HG03135 (cell line): ENCODE measurements around the gene GEMIN4.
A peak's percentile ranks its signal among the peaks of the same experiment; 100 is the strongest.
"Not testable (repeated sequence)": the region's sequence is repeated elsewhere in the genome, so short reads cannot be mapped to it uniquely, and the experiment has no call there.

Experiments
- ATAC-seq: cut with Tn5 transposase; IDR thresholded peaks from one replicate; pipeline ENCODE4 v1.9.1; 2021; ENCODE audit warnings: mild to moderate bottlenecking, moderate library complexity; ENCODE audit not compliant: unreplicated experiment

The GEMIN4 gene

GRCh38 chr17:752002-752619 is at the start of gene GEMIN4:
TSS of gene GEMIN4 (minus strand) at chr17:752264. CDS start at chr17:752142, 122 bp downstream.
- peak; percentile 79 for ATAC-seq

GRCh38 chr17:801660-802059 is 49.6 kb upstream of the GEMIN4 start:
- ATAC-seq = no peak

GRCh38 chr17:800446-801242 is 48.6 kb upstream of the GEMIN4 start:
- ATAC-seq = no peak

GRCh38 chr17:799261-799660 is 47.2 kb upstream of the GEMIN4 start:
- no peak for ATAC-seq

GRCh38 chr17:798246-798645 is 46.2 kb upstream of the GEMIN4 start:
- ATAC-seq = no peak

- no peak for ATAC-seq
Observed at GRCh38 chr17:797236-797840, 45.3 kb upstream of the GEMIN4 start.

GRCh38 chr17:796609-797008 is 44.5 kb upstream of the GEMIN4 start:
- ATAC-seq = no peak

- ATAC-seq = no peak
Observed at GRCh38 chr17:795721-796120, 43.7 kb upstream of the GEMIN4 start.

GRCh38 chr17:795276-795675 is 43.2 kb upstream of the GEMIN4 start:
- no peak for ATAC-seq

- no peak for ATAC-seq
Observed at GRCh38 chr17:794876-795275, 42.8 kb upstream of the GEMIN4 start.

GRCh38 chr17:792277-792676 is 40.2 kb upstream of the GEMIN4 start:
- no peak for ATAC-seq

GRCh38 chr17:791829-792228 is 39.8 kb upstream of the GEMIN4 start:
- ATAC-seq = no peak

- ATAC-seq = not testable (repeated sequence)
Observed at GRCh38 chr17:790874-791247, 38.8 kb upstream of the GEMIN4 start.

- ATAC-seq = not testable (repeated sequence)
Observed at GRCh38 chr17:789931-790873, 38.1 kb upstream of the GEMIN4 start.

- no peak for ATAC-seq
Observed at GRCh38 chr17:789160-789840, 37.2 kb upstream of the GEMIN4 start.

- ATAC-seq = no peak
Observed at GRCh38 chr17:788551-788950, 36.5 kb upstream of the GEMIN4 start.

- ATAC-seq = no peak
Observed at GRCh38 chr17:787641-788221, 35.7 kb upstream of the GEMIN4 start.

- not testable (repeated sequence) for ATAC-seq
Observed at GRCh38 chr17:785901-786300, 33.8 kb upstream of the GEMIN4 start.

- no peak for ATAC-seq
Observed at GRCh38 chr17:784143-784542, 32.1 kb upstream of the GEMIN4 start.
